Osteoblast (primary cell): ENCODE measurements around the gene RRP1. TPM values are rescaled to one million over a fixed set of nuclear protein-coding genes. Genes with fewer than 3 reads are reported as not detected.

Experiments used
- DNase-seq: peaks from one replicate; pipeline ENCODE4 v3.0.0; 2011; ENCODE audit warnings: low spot score, mixed read lengths; ENCODE audit not compliant: insufficient read length; ENCODE audit errors: missing footprints
- H2AFZ ChIP-seq: 2 replicates; pipeline ENCODE4 v1.6.0; 2011; ENCODE audit warnings: mild to moderate bottlenecking, low read length
- H3K27ac ChIP-seq: 2 replicates; pipeline ENCODE4 v1.5.1; 2011; ENCODE audit warnings: mild to moderate bottlenecking, low read depth, low read length, moderate library complexity
- H3K27me3 ChIP-seq: 2 replicates; pipeline ENCODE4 v1.6.0; 2012; ENCODE audit warnings: mild to moderate bottlenecking, control low read depth, inconsistent platforms, low read length, moderate library complexity; ENCODE audit not compliant: insufficient read depth
- H3K36me3 ChIP-seq: 2 replicates; pipeline ENCODE4 v1.5.1; 2011; ENCODE audit warnings: mild to moderate bottlenecking, low read length, control low read depth, moderate library complexity; ENCODE audit not compliant: insufficient read depth
- H3K4me1 ChIP-seq: 2 replicates; pipeline ENCODE4 v1.5.1; 2011; ENCODE audit warnings: mild to moderate bottlenecking, low read length, control low read depth, moderate library complexity; ENCODE audit not compliant: insufficient read depth
- H3K4me2 ChIP-seq: 2 replicates; pipeline ENCODE4 v1.6.0; 2011; ENCODE audit warnings: mild to moderate bottlenecking, low read length; ENCODE audit not compliant: insufficient read depth
- H3K4me3 ChIP-seq: fragments of 200-600 bp; sonication (generic); 3 replicates; pipeline ENCODE4 v1.5.1; 2012; ENCODE audit warnings: mild to moderate bottlenecking, low read length, inconsistent platforms; ENCODE audit not compliant: insufficient read depth
- H3K79me2 ChIP-seq: 2 replicates; pipeline ENCODE4 v1.6.0; 2012; ENCODE audit warnings: mild to moderate bottlenecking, low read length, control low read depth, inconsistent platforms; ENCODE audit not compliant: insufficient read depth
- H3K9me3 ChIP-seq: 2 replicates; pipeline ENCODE4 v1.5.1; 2011; ENCODE audit warnings: low read depth, low read length, control low read depth
- H4K20me1 ChIP-seq: 2 replicates; pipeline ENCODE4 v1.6.0; 2012; ENCODE audit warnings: mild to moderate bottlenecking, low read length, control low read depth; ENCODE audit not compliant: insufficient read depth
- CTCF ChIP-seq: IDR thresholded peaks from 2 replicates; pipeline ENCODE4 v1.5.1; 2011; ENCODE audit warnings: mild to moderate bottlenecking, low read depth, low read length, moderate library complexity; ENCODE audit errors: extremely low read depth
- total RNA-seq: library from RNA; depleted of rRNA; stranded (reverse); fragments of >200 nt; gene quantifications from 2 replicates; pipeline ENCODE4 v1.2.3, GENCODE V29; 2012

RRP1 gene
- total RNA-seq, 1 donor = 18.5 TPM

- no peaks in the 10 kb centered on the region for H3K4me1 ChIP-seq
- no peak for DNase-seq
Observed at GRCh38 chr21:43846430-43846829, 57.1 kb downstream of the RRP1 start.

GRCh38 chr21:43847301-43847700, 57.9 kb downstream of the RRP1 start:
- no peaks in the 10 kb centered on the region for H3K36me3 ChIP-seq
- TF ChIP-seq CTCF = no peak
- no peak overlapping the region for H2AFZ ChIP-seq
- no peak overlapping the region for H3K4me2 ChIP-seq
- H3K9me3 ChIP-seq = no peaks in the 10 kb centered on the region
- no peak overlapping the region for H3K4me3 ChIP-seq
- H3K79me2 ChIP-seq = no peaks in the 10 kb centered on the region
- H3K27ac ChIP-seq = no peak overlapping the region
- DNase-seq = peak; percentile 36
- H3K4me1 ChIP-seq = no peaks in the 10 kb centered on the region
- H3K27me3 ChIP-seq = no peaks in the 10 kb centered on the region
- H4K20me1 ChIP-seq = no peaks in the 10 kb centered on the region

More at GRCh38 chr21:43846430-43846829, 57.1 kb downstream of the RRP1 start:
- Histone ChIP-seq H2AFZ (no peak overlapping the region), H3K36me3 (no peaks in the 10 kb centered on the region), H3K79me2 (no peaks in the 10 kb centered on the region), H3K27me3 (no peaks in the 10 kb centered on the region), H4K20me1 (no peaks in the 10 kb centered on the region), H3K27ac (no peak overlapping the region), H3K4me2 (no peak overlapping the region), H3K9me3 (no peaks in the 10 kb centered on the region), H3K4me3 (no peak overlapping the region)
- no peak for TF ChIP-seq CTCF

GRCh38 chr21:43848771-43849170, 59.4 kb downstream of the RRP1 start:
- H3K9me3 ChIP-seq = no peaks in the 10 kb centered on the region
- H3K27me3 ChIP-seq = peaks cover 6% of the 10 kb centered on the region
- no peak overlapping the region for H3K4me3 ChIP-seq
- no peaks in the 10 kb centered on the region for H3K36me3 ChIP-seq
- no peak overlapping the region for H3K27ac ChIP-seq
- H3K79me2 ChIP-seq = no peaks in the 10 kb centered on the region
- no peaks in the 10 kb centered on the region for H4K20me1 ChIP-seq
- no peak overlapping the region for H2AFZ ChIP-seq
- H3K4me2 ChIP-seq = no peak overlapping the region
- no peak for TF ChIP-seq CTCF
- H3K4me1 ChIP-seq = no peaks in the 10 kb centered on the region
- DNase-seq = no peak

- peaks cover 9% of the 10 kb centered on the region for H3K27me3 ChIP-seq
- H2AFZ ChIP-seq = no peak overlapping the region
- no peaks in the 10 kb centered on the region for H3K36me3 ChIP-seq
- TF ChIP-seq CTCF = no peak
- H3K4me3 ChIP-seq = no peak overlapping the region
- H3K4me2 ChIP-seq = no peak overlapping the region
- H3K27ac ChIP-seq = no peak overlapping the region
- no peaks in the 10 kb centered on the region for H4K20me1 ChIP-seq
- no peaks in the 10 kb centered on the region for H3K9me3 ChIP-seq
- H3K4me1 ChIP-seq = no peaks in the 10 kb centered on the region
- DNase-seq = no peak
- no peaks in the 10 kb centered on the region for H3K79me2 ChIP-seq
Observed at GRCh38 chr21:43849532-43850299, 60.3 kb downstream of the RRP1 start.
